HepG2 (cell line): ENCODE data around the gene LBX2. TPM values are rescaled to one million over a fixed set of nuclear protein-coding genes. Genes with fewer than 3 reads are reported as not detected.

Source experiments
- ETS1 ChIP-seq: sonication (generic); formaldehyde crosslinking; IDR thresholded peaks from 2 replicates; pipeline ENCODE4 v1.4.0; 2020; ENCODE audit warnings: missing genetic modification reagents
- FLYWCH1 ChIP-seq: sonication (generic); formaldehyde crosslinking; IDR thresholded peaks from 2 replicates; pipeline ENCODE4 v1.8.1; 2023; ENCODE audit warnings: mild to moderate bottlenecking, missing genetic modification reagents
- GLI4 ChIP-seq: sonication (generic); formaldehyde crosslinking; IDR thresholded peaks from 2 replicates; pipeline ENCODE4 v1.5.1; 2020; ENCODE audit warnings: missing genetic modification reagents, mild to moderate bottlenecking, moderate library complexity, borderline replicate concordance
- GPN1 ChIP-seq: sonication (generic); formaldehyde crosslinking; IDR thresholded peaks from 2 replicates; pipeline ENCODE4 v1.5.1; 2020; ENCODE audit warnings: missing genetic modification reagents, borderline replicate concordance
- RERE ChIP-seq: IDR thresholded peaks from 2 replicates; pipeline ENCODE4 v1.6.1; 2016; ENCODE audit warnings: low read depth, missing genetic modification reagents, missing compliant biosample characterization
- SALL2 ChIP-seq: sonication (generic); formaldehyde crosslinking; IDR thresholded peaks from 2 replicates; pipeline ENCODE4 v1.8.1; 2023; ENCODE audit warnings: mild to moderate bottlenecking, missing genetic modification reagents, inconsistent platforms
- TRIM22 ChIP-seq: fragments of 450-650 bp; IDR thresholded peaks from 2 replicates; pipeline ENCODE4 v1.6.1; 2017
- polyA plus RNA-seq, 8 experiments: library from polyadenylated mRNA; depleted of rRNA in 3 of 8; stranded (reverse) in 7 of 8; unstranded in 1 of 8; fragments of >200 nt; fragmentation: Illumina TruSeq in 4 of 8; extraction: Trizol in 4 of 8; gene quantifications; 2 replicates each; pipeline versions ENCODE4 v1.2.1 to v1.2.3, GENCODE V29; 2011 to 2016; ENCODE audit warnings: low read depth in 4 of 8, missing spikeins in 1 of 8, mixed read lengths in 1 of 8; ENCODE audit not compliant: insufficient read depth in 1 of 8
- total RNA-seq, 5 experiments: library from RNA; depleted of rRNA; stranded (reverse); fragments of >200 nt; fragmentation: Illumina TruSeq; extraction: Trizol; gene quantifications; 2 replicates each; pipeline ENCODE4 v1.2.3, GENCODE V29; 2016; ENCODE audit warnings: low read depth in 1 of 5
- TF ChIP-seq, protein P1 (sequence below): sonication (generic); formaldehyde crosslinking; IDR thresholded peaks from 2 replicates; pipeline ENCODE4 v1.4.0; 2020; ENCODE audit warnings: mild to moderate bottlenecking, missing genetic modification reagents, borderline replicate concordance
- TF ChIP-seq, protein P2 (sequence below): IDR thresholded peaks from 2 replicates; pipeline ENCODE4 v1.4.0; 2020; ENCODE audit warnings: mild to moderate bottlenecking, missing genetic modification reagents

Gene LBX2
- total and polyA plus RNA-seq, 2 of the 13 experiments (the other 11 are each of a cell fraction or from before 2014, with no cell fraction given) = 6.4 to 8.1 TPM

DNA sequence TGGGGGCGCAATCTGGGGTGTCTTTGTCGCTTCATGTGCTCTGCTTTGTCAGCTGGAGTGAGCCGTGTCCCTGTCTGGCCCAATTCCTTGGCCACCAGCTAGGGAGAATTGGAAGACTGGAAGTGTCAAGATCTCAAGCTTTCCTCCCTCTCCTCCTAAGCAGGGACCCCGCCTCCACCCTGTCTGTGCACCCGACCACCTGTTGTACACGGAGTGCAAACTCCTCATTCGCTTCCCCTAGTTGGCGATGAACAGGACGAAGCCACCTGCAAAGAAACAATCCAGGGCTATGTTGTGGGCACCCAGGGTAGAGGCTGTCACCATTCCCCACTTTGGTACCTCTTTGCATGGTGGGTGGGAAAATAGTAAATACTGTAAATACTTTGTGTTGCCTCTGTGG, 28.3 kb upstream of the LBX2 start (continued):
- no peak for TF ChIP-seq GLI4 (CRISPR knock-in tag)
- TF ChIP-seq ETS1 = no peak
- TF ChIP-seq, protein P1, sequence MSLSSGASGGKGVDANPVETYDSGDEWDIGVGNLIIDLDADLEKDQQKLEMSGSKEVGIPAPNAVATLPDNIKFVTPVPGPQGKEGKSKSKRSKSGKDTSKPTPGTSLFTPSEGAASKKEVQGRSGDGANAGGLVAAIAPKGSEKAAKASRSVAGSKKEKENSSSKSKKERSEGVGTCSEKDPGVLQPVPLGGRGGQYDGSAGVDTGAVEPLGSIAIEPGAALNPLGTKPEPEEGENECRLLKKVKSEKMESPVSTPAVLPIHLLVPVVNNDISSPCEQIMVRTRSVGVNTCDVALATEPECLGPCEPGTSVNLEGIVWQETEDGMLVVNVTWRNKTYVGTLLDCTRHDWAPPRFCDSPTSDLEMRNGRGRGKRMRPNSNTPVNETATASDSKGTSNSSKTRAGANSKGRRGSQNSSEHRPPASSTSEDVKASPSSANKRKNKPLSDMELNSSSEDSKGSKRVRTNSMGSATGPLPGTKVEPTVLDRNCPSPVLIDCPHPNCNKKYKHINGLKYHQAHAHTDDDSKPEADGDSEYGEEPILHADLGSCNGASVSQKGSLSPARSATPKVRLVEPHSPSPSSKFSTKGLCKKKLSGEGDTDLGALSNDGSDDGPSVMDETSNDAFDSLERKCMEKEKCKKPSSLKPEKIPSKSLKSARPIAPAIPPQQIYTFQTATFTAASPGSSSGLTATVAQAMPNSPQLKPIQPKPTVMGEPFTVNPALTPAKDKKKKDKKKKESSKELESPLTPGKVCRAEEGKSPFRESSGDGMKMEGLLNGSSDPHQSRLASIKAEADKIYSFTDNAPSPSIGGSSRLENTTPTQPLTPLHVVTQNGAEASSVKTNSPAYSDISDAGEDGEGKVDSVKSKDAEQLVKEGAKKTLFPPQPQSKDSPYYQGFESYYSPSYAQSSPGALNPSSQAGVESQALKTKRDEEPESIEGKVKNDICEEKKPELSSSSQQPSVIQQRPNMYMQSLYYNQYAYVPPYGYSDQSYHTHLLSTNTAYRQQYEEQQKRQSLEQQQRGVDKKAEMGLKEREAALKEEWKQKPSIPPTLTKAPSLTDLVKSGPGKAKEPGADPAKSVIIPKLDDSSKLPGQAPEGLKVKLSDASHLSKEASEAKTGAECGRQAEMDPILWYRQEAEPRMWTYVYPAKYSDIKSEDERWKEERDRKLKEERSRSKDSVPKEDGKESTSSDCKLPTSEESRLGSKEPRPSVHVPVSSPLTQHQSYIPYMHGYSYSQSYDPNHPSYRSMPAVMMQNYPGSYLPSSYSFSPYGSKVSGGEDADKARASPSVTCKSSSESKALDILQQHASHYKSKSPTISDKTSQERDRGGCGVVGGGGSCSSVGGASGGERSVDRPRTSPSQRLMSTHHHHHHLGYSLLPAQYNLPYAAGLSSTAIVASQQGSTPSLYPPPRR = no peak
- no peak for TF ChIP-seq FLYWCH1 (CRISPR knock-in tag)
- no peak for TF ChIP-seq RERE (CRISPR knock-in tag)
- TF ChIP-seq GPN1 (CRISPR knock-in tag) = no peak
- no peak for TF ChIP-seq SALL2 (CRISPR knock-in tag)
- no peak for TF ChIP-seq TRIM22
- TF ChIP-seq, protein P2, sequence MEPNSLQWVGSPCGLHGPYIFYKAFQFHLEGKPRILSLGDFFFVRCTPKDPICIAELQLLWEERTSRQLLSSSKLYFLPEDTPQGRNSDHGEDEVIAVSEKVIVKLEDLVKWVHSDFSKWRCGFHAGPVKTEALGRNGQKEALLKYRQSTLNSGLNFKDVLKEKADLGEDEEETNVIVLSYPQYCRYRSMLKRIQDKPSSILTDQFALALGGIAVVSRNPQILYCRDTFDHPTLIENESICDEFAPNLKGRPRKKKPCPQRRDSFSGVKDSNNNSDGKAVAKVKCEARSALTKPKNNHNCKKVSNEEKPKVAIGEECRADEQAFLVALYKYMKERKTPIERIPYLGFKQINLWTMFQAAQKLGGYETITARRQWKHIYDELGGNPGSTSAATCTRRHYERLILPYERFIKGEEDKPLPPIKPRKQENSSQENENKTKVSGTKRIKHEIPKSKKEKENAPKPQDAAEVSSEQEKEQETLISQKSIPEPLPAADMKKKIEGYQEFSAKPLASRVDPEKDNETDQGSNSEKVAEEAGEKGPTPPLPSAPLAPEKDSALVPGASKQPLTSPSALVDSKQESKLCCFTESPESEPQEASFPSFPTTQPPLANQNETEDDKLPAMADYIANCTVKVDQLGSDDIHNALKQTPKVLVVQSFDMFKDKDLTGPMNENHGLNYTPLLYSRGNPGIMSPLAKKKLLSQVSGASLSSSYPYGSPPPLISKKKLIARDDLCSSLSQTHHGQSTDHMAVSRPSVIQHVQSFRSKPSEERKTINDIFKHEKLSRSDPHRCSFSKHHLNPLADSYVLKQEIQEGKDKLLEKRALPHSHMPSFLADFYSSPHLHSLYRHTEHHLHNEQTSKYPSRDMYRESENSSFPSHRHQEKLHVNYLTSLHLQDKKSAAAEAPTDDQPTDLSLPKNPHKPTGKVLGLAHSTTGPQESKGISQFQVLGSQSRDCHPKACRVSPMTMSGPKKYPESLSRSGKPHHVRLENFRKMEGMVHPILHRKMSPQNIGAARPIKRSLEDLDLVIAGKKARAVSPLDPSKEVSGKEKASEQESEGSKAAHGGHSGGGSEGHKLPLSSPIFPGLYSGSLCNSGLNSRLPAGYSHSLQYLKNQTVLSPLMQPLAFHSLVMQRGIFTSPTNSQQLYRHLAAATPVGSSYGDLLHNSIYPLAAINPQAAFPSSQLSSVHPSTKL (CRISPR knock-in tag) = no peak
- TF ChIP-seq, all 625 proteins: peak for 0
